NAMALWA (cell line): Measurements from ENCODE around the gene CCDC9B.

ENCODE experiments used
- DNase-seq: peaks from one replicate; pipeline ENCODE4 v3.0.0-alpha.2; 2015; ENCODE audit warnings: low spot score

The CCDC9B gene

DNA sequence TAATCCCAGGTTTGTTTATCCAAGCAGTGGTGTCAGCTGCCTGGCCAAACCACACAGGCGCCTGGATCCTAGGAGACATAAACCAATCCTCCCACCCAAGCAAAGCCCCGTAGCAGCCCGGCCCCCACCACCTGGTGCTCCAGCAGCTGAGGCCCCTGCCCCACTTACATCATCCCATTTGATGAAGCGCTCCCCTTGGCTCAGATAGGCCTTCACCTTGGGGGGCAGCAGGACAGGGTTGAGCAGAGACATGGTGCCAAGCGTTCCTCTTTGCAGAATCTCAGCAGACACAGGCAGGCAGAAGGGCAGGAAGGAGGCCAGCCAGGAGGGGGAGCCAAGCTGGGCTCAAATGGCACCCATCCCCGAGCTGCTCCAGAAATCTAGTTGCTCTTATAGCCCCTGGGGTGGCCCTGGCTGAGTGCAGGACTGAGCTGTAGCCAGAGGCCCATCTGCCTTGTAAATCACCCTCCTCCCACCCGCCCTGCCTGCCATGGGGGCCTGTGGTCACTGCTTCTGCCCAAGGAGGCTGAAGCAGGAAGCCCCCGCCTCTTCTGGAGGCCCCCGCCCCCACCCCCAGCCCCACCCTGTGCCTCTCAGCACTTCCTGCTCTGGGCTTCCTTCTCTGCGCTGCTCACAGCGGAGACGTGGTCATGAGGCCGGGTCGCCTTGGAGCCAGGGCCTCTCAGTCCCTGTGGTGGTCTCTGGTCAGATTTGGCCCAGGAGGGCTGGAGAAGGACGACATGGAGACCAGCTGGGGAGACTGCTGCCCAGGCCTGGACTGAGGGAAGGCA is 33.1 kb downstream of the CCDC9B start, which contains the start of gene PLCB2:
TSS of gene PLCB2 (minus strand) at position 515 of the 791 bp plus-strand sequence. CDS start at position 252, 263 bp downstream.
- peak; percentile 78 for DNase-seq

- DNase-seq = no peak
Observed at GRCh38 chr15:40306908-40307307, 33.8 kb downstream of the CCDC9B start.

- DNase-seq = no peak
Observed at GRCh38 chr15:40306371-40306770, 34.4 kb downstream of the CCDC9B start.

DNA sequence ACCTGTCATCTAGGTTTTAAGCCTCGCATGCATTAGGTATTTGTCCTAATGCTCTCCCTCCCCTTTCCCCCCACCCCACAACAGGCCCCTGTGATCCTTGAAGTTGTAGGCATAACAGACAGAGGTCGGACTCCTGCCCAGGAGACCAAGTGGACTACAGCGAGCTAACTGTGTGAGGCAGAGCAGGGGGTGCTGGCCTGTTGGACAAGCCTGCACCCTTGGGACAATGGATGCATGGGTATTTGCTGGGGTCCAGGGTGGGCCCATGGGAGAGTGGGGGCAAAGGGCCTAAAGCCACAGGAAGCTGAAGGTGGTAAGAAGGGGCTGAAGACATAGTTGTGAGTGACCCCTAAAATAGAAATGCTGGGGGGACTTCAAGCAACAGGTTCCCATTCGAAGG is 35.5 kb downstream of the CCDC9B start:
- no peak for DNase-seq

DNA sequence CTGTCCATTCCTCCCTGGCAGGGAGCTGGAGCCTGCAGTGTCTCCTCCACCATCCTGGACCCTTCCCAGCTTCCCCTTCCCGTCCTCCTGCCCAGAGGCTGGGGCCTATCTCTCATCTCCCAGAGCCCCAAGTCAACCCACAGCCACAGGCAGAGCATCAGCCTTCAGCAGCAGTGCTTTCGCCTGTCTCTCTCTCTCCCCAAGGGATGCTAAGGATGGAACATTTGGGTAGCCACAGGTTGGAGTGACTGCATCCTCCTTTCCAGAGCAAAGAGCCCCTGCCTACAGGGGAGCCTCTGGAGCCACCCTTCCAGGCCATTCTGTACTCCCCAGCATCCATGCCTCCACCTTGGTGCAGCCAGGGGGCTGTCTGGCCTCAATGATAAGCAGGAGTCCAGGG is 37.2 kb downstream of the CCDC9B start:
- no peak for DNase-seq

DNA sequence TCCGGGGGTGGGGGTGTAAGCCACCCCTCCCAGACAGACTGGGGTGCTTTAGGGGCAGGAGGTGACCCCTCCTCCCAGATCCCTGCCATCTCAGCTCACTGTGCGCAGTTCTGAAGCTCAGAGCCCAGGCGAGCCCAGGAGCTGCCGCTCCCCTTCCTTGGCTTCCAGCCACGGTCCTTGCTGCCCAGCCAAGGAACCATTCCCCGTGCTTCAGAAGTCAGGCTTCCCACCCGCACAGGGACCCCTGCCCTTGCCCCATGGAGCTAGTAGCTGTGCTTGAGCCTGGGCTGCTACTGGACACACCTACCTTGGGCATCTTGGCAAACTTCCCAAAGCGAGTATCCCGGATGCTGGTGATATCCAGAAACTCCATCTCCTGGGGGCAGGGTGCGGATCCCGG is 37.8 kb downstream of the CCDC9B start:
- DNase-seq = no peak

DNA sequence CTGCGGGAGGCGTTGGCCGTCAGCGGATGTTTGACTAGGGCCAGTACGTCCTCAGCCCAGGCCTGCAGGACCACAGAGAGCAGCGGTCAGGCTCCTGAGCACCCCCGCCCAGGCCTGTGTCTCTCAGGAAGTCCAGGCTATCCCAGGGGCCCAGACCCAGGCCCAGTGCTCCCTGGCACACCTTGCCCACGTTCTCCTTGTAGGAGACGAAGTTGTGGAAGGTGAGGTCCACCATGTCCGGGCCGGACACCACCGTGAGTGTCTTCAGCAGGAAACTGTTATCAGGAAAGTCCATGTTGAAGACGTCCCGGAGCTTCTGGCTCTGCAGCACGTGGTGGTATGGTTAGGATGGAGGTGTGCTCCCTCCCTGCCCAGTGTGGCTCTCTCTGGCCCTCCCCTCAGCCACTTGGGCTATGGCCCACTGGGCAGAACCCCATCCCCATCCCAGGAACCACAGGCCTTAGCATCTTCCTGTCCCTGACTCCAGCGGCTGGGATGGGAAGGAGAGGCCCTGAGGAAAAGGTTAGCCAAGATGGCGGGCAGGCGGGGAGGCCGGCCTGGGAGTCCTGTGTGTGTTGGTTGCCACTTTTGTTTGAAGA is 38.4 kb downstream of the CCDC9B start:
- DNase-seq = no peak

- no peak for DNase-seq
Observed at GRCh38 chr15:40301467-40302179, 39.1 kb downstream of the CCDC9B start.

- DNase-seq = no peak
Observed at GRCh38 chr15:40300771-40301170, 40.0 kb downstream of the CCDC9B start.

GRCh38 chr15:40300367-40300766 is 40.4 kb downstream of the CCDC9B start:
- DNase-seq = no peak

- DNase-seq = no peak
Observed at GRCh38 chr15:40298216-40298935, 42.4 kb downstream of the CCDC9B start.

GRCh38 chr15:40297356-40297755 is 43.4 kb downstream of the CCDC9B start:
- DNase-seq = no peak

DNA sequence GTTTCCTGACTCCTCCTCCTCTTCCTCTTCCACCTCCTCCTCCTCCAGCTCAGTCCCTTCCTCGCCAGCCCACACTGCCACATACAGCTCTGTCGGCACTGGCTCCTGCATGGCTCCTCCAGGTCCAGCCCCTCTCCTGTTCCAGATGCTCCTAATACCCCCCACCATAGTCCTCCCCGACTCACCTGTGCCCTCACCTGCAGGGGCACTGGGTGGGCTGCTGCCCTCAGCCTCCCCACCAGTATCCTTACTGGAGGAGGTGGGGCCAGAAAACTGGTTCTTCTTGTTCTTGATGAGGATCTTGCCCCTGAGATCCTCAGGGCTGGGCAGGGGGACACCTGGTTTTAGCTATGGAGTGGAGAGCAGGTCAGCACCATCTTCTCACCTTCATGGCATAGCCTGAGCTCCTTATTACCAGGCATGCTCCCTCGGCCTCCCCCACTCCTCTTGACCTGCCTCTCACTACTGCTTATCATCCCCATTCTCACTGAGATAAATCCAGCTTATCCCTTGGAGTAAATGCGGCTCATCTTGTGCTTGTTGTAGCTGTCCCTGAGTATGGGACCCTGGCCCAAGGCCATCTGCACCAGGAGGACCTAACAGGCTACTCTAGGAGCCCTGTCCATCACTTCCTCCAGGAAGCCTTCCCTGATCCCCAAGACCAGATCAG is 44.0 kb downstream of the CCDC9B start:
- DNase-seq = no peak

DNA sequence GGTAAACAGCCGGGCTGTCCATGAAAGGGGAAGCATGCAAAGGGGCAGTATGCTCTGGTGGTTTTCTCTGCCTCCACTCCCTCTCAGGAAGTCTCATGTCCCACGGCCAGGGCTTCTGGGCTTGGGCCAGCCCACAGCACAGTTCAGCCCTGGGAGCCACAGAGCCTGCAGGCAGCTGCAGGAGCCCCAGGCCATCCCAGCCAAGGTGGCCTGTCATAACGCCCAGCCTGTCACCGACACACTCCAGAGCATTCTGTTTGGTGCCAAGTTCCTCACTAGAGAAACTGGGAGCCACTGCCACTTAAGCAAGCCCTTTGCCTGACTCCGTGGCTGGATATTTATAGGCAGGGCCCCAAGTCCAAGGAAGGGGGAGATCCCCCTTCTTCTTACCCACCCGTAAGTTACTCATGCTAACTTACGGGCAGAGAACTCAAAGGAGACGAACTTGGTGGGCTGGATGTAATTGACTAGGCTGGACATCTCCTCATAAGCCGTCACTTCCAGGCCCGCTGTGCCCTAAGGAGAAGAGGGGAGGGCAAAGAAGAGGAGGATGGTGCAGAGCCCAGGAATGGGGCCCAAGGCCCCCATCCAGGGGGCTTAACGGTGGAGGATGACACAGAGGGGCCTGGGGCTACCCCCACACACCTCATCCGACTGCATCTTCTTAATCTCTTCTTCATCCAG is 44.7 kb downstream of the CCDC9B start:
- no peak for DNase-seq

DNA sequence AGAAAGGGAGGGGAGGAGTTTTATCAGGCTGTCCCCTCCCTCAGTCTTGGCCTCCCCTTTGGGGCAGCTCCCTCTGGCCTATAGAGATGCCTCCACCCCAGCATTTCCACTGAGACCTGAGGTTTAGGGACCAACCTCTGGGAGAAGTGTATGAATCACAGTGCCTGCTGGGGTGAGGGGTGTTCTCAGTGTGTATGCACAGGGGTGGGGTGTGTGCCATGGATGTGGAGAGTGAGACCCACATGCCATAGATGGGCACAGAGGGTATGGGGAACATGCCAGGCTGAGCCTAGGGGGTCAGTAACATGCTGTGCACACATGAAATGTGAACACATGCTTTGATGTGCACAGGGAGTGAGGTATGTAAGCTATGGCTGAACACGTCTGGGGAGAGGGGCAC is 45.4 kb downstream of the CCDC9B start:
- no peak for DNase-seq

- DNase-seq = no peak
Observed at GRCh38 chr15:40293905-40294895, 46.5 kb downstream of the CCDC9B start.

GRCh38 chr15:40293006-40293405 is 47.7 kb downstream of the CCDC9B start:
- DNase-seq = no peak

- DNase-seq = no peak
Observed at GRCh38 chr15:40292246-40292645, 48.5 kb downstream of the CCDC9B start.

DNA sequence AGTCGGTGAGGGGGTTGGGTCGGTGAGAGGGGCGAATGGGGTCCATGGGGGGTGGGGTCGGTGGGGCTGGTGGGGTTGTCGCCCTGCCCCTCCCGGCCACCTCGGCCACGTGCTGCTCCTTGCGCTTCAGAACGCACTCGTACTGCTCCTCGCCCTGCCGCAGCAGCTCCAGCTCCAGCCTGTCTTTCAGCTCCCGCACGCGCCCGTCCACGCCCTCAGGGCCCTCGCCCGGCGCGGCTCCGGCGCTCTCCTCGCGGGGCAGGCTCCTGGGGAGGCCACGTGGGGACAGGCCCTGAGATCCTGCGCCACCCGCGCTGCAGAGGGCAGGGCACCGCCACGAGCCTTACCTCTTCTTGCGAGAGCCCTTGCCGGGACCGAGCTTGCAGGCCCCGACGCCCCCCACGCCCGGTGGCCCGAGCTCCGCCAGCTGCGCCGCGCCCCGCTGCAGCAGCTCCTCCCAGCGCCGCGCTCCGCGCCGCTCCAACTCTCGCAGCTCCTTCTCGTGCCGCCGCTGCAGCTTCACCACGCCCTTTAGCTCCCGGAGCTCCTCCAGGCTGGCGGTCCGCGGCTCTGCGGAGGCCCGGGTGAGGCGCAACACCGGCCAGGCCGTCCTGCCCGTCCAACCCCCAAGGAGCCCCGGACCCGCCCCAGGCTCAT is 49.7 kb downstream of the CCDC9B start:
- no peak for DNase-seq

GRCh38 chr15:40290545-40290917 is 50.2 kb downstream of the CCDC9B start:
- no peak for DNase-seq
